ENCODE data around the gene SPATS2L. TPM values are rescaled to one million over a fixed set of nuclear protein-coding genes. Genes with fewer than 3 reads are reported as not detected.

Gene SPATS2L
- total and polyA plus RNA-seq, 12 donors: 23.4 to 104 (median 71.8) TPM

- DNase-seq (no peak), ATAC-seq (no peak)
- no peaks in the 10 kb centered on the region for H3K27me3 ChIP-seq
- H3K36me3 ChIP-seq: no peaks in the 10 kb centered on the region
- no peak overlapping the region for H3K27ac ChIP-seq
- WGBS, 2 donors: 95 to 100% methylated on average over 3 of the region's 3 CpGs
- H3K9me3 ChIP-seq: no peaks in the 10 kb centered on the region
- no peak overlapping the region for H3K4me3 ChIP-seq
- no peak for TF ChIP-seq CTCF (IDR thresholded peaks at IDR 0.05)
- peaks cover 3 to 61% (median 35%) of the 10 kb centered on the region in 9 donors for H3K4me1 ChIP-seq
- intact Hi-C loops (cut with DNase I): no loop called here
Measured at GRCh38 chr2:200349868-200350267, 43.4 kb downstream of the SPATS2L start.

GRCh38 chr2:200350850-200351285 is 44.4 kb downstream of the SPATS2L start:
- 96 to 97% methylated on average over 1 of the region's 1 CpG for WGBS, 2 donors
- peaks cover 3 to 56% (median 30%) of the 10 kb centered on the region in 9 donors for H3K4me1 ChIP-seq
- DNase-seq (no peak), ATAC-seq (no peak)
- H3K36me3 ChIP-seq: no peaks in the 10 kb centered on the region
- H3K27ac ChIP-seq: no peak overlapping the region
- H3K4me3 ChIP-seq: no peak overlapping the region
- H3K27me3 ChIP-seq: no peaks in the 10 kb centered on the region
- intact Hi-C loops (cut with DNase I): no loop called here
- no peaks in the 10 kb centered on the region for H3K9me3 ChIP-seq
- no peak for TF ChIP-seq CTCF (IDR thresholded peaks at IDR 0.05)

- intact Hi-C loops (cut with DNase I): no loop called here
- ATAC-seq: no peak
- H3K27me3 ChIP-seq: no peaks in the 10 kb centered on the region
- 83 to 89% methylated on average over 2 of the region's 2 CpGs for WGBS, 2 donors
- H3K27ac ChIP-seq: no peak overlapping the region
- DNase-seq: no peak
- H3K36me3 ChIP-seq: no peaks in the 10 kb centered on the region
- H3K9me3 ChIP-seq: no peaks in the 10 kb centered on the region
- peaks cover 3 to 52% (median 31%) of the 10 kb centered on the region in 9 donors for H3K4me1 ChIP-seq
- no peak for TF ChIP-seq CTCF (IDR thresholded peaks at IDR 0.05)
- H3K4me3 ChIP-seq: no peak overlapping the region
Measured at GRCh38 chr2:200351815-200352214, 45.3 kb downstream of the SPATS2L start.

GRCh38 chr2:200352636-200353035 is 46.1 kb downstream of the SPATS2L start:
- no peaks in the 10 kb centered on the region for H3K36me3 ChIP-seq
- peaks cover 3 to 59% (median 40%) of the 10 kb centered on the region in 9 donors for H3K4me1 ChIP-seq
- H3K27me3 ChIP-seq: no peaks in the 10 kb centered on the region
- H3K9me3 ChIP-seq: no peaks in the 10 kb centered on the region
- peak overlapping the region in 3 of 10 donors; percentile 15 to 29 (median 27) for H3K27ac ChIP-seq
- ATAC-seq (peak in 3 of 8 donors; percentile 20 to 41 (median 26)), DNase-seq (no peak)
- intact Hi-C loops (cut with DNase I): no loop called here
- no peak for TF ChIP-seq CTCF (IDR thresholded peaks at IDR 0.05)
- 92 to 100% methylated on average over 1 of the region's 1 CpG for WGBS, 2 donors
- H3K4me3 ChIP-seq: no peak overlapping the region
